IPS-20b (cell line): ENCODE data around the gene TNFRSF21.
"Not testable (repeated sequence)": the region's sequence is repeated elsewhere in the genome, so short reads cannot be mapped to it uniquely, and the experiment has no call there.

Experiments
- H3K27ac ChIP-seq: one replicate; pipeline ENCODE4 v1.5.1; 2013; ENCODE audit warnings: low read length
- H3K27me3 ChIP-seq: 2 replicates; pipeline ENCODE4 v1.6.1; 2013; ENCODE audit warnings: mild to moderate bottlenecking, low read length, inconsistent platforms; ENCODE audit not compliant: insufficient read depth
- H3K36me3 ChIP-seq: 2 replicates; pipeline ENCODE4 v1.6.1; 2013; ENCODE audit warnings: low read depth, mild to moderate bottlenecking, inconsistent platforms, low read length, moderate library complexity; ENCODE audit not compliant: insufficient read depth
- H3K4me1 ChIP-seq: 2 replicates; pipeline ENCODE4 v1.6.1; 2013; ENCODE audit warnings: mild to moderate bottlenecking, control low read depth, inconsistent platforms, low read length, moderate library complexity; ENCODE audit not compliant: insufficient read depth
- H3K4me3 ChIP-seq: 2 replicates; pipeline ENCODE4 v1.5.1; 2013; ENCODE audit warnings: mild to moderate bottlenecking, low read length, inconsistent platforms
- H3K9ac ChIP-seq: 2 replicates; pipeline ENCODE4 v1.6.1; 2013; ENCODE audit warnings: low read depth, mild to moderate bottlenecking, inconsistent platforms, low read length, moderate library complexity
- H3K9me3 ChIP-seq: 2 replicates; pipeline ENCODE4 v1.6.1; 2013; ENCODE audit warnings: mild to moderate bottlenecking, low read depth, low read length, inconsistent platforms; ENCODE audit not compliant: insufficient read depth

Gene TNFRSF21

GRCh38 chr6:47231151-47231550, 78.6 kb downstream of the TNFRSF21 start:
- H3K4me3 ChIP-seq = no peak overlapping the region
- no peaks in the 10 kb centered on the region for H3K27me3 ChIP-seq
- no peaks in the 10 kb centered on the region for H3K9me3 ChIP-seq
- peaks cover 14% of the 10 kb centered on the region; the same call in 1 of the 2 replicates for H3K4me1 ChIP-seq
- peaks cover 42% of the 10 kb centered on the region for H3K36me3 ChIP-seq
- H3K9ac ChIP-seq = no peak overlapping the region
- no peak overlapping the region for H3K27ac ChIP-seq

DNA sequence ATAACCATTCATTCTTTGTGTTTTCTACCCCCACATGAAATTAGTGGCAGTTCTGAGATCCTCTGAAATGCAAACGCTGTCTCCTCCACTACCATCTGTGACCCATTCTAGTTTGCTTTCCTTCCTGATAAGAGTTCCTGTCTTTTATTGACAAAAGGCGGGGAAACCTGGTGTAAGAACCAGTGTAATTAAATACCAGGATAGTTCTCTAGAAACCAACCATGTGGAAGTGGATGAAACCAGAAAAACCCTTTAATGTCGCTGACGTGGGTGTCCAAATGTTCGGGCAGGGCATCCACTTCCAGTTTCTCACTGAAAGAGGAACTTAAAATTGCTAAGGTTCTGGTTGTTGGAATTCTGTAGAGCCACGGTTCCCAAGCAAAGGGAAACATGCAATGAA, 79.1 kb downstream of the TNFRSF21 start:
- peaks cover 42% of the 10 kb centered on the region for H3K36me3 ChIP-seq
- no peak overlapping the region for H3K4me3 ChIP-seq
- no peak overlapping the region for H3K9ac ChIP-seq
- H3K27ac ChIP-seq = no peak overlapping the region
- H3K9me3 ChIP-seq = no peaks in the 10 kb centered on the region
- H3K4me1 ChIP-seq = peaks cover 14% of the 10 kb centered on the region; the same call in 1 of the 2 replicates
- H3K27me3 ChIP-seq = no peaks in the 10 kb centered on the region

GRCh38 chr6:47229255-47229654, 80.5 kb downstream of the TNFRSF21 start:
- Histone ChIP-seq H3K9me3 (no peaks in the 10 kb centered on the region), H3K4me3 (no peak overlapping the region), H3K27ac (no peak overlapping the region), H3K36me3 (peaks cover 36% of the 10 kb centered on the region), H3K9ac (no peak overlapping the region), H3K4me1 (peaks cover 14% of the 10 kb centered on the region; the same call in 1 of the 2 replicates), H3K27me3 (no peaks in the 10 kb centered on the region)

DNA sequence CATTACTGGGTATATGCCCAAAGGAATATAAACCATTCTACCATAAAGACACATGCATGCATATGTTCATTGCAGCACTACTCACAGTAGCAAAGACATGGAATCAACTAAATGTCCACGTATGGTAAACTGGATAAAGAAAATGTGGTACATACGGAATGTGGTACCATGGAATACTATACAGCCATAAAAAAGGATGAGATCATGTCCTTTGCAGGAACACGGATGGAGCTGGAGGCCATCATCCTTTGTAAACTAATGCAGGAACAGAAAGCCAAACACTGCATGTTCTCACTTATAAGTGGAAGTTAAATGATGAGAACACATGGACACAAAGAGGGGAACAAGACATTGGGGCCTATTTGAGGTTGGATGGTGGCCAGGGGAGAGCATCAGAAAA, 81.6 kb downstream of the TNFRSF21 start:
- H3K27me3 ChIP-seq, H3K4me3 ChIP-seq, H3K27ac ChIP-seq, H3K9me3 ChIP-seq, H3K9ac ChIP-seq: not testable (repeated sequence)
- Histone ChIP-seq H3K36me3 (peaks cover 26% of the 10 kb centered on the region), H3K4me1 (peaks cover 14% of the 10 kb centered on the region; the same call in 1 of the 2 replicates)

- H3K27me3 ChIP-seq, H3K9me3 ChIP-seq, H3K27ac ChIP-seq, H3K4me3 ChIP-seq, H3K9ac ChIP-seq, H3K36me3 ChIP-seq, H3K4me1 ChIP-seq: not testable (repeated sequence)
These were observed 86.5 kb downstream of the TNFRSF21 start for GRCh38 chr6:47223251-47223650.

GRCh38 chr6:47221565-47221964, 88.1 kb downstream of the TNFRSF21 start:
- peak overlapping the region; percentile 22; the same call in 1 of the 2 replicates for H3K9ac ChIP-seq
- no peaks in the 10 kb centered on the region for H3K36me3 ChIP-seq
- H3K9me3 ChIP-seq = no peaks in the 10 kb centered on the region
- no peaks in the 10 kb centered on the region for H3K27me3 ChIP-seq
- H3K4me3 ChIP-seq = peak overlapping the region; percentile 10; the same call in 1 of the 2 replicates
- H3K4me1 ChIP-seq = peaks cover 4% of the 10 kb centered on the region; the same call in 1 of the 2 replicates
- H3K27ac ChIP-seq = no peak overlapping the region

DNA sequence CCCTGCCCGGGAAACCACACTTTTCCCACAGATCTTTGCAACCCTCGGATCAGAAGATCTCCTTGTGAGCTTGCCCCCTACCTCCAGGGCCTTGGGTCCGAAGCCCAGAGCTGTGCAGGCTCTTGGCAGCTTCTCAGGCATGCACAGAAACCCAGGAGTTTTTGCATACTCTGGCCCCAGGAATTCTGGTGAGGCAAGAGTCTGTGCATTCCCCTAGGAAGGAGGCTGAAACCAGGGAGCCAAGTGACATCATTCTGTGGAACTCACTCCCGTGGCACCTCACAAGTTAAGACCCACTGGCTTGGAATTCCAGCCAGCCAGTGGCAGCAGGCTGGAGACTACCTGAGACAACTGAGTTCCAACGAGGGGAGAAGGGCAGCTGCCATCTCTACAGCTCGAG, 100.1 kb downstream of the TNFRSF21 start:
- Histone ChIP-seq H3K9ac (no peak overlapping the region), H3K4me1 (no peaks in the 10 kb centered on the region), H3K4me3 (no peak overlapping the region), H3K9me3 (no peaks in the 10 kb centered on the region), H3K27me3 (no peaks in the 10 kb centered on the region), H3K36me3 (no peaks in the 10 kb centered on the region), H3K27ac (no peak overlapping the region)

DNA sequence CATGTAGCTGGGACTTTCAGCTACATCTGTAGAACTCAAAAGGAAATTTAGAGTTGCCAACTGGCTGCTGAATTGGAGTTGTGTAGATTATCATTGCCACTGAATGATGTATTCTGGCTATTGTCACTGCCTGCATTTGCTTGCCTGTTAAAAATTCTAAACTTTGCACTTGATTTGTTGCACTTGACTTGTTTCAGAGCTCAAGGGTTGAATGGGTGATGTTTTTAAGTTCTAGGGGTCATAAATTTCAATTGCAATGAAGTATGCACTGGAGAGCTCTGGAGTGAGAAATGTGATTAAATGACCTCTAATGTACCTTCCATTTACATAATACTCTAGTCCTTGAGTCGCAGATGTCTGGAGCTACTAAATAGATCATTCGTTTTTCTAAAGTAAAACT, 102.4 kb downstream of the TNFRSF21 start:
- no peak overlapping the region for H3K9ac ChIP-seq
- H3K4me1 ChIP-seq = no peaks in the 10 kb centered on the region
- H3K9me3 ChIP-seq = no peaks in the 10 kb centered on the region
- no peaks in the 10 kb centered on the region for H3K36me3 ChIP-seq
- no peak overlapping the region for H3K27ac ChIP-seq
- H3K4me3 ChIP-seq = no peak overlapping the region
- H3K27me3 ChIP-seq = no peaks in the 10 kb centered on the region

- Histone ChIP-seq H3K9me3 (no peaks in the 10 kb centered on the region), H3K27ac (no peak overlapping the region), H3K36me3 (no peaks in the 10 kb centered on the region), H3K9ac (no peak overlapping the region), H3K27me3 (no peaks in the 10 kb centered on the region), H3K4me3 (no peak overlapping the region), H3K4me1 (no peaks in the 10 kb centered on the region)
These were observed 103.1 kb downstream of the TNFRSF21 start for GRCh38 chr6:47206626-47207025.

DNA sequence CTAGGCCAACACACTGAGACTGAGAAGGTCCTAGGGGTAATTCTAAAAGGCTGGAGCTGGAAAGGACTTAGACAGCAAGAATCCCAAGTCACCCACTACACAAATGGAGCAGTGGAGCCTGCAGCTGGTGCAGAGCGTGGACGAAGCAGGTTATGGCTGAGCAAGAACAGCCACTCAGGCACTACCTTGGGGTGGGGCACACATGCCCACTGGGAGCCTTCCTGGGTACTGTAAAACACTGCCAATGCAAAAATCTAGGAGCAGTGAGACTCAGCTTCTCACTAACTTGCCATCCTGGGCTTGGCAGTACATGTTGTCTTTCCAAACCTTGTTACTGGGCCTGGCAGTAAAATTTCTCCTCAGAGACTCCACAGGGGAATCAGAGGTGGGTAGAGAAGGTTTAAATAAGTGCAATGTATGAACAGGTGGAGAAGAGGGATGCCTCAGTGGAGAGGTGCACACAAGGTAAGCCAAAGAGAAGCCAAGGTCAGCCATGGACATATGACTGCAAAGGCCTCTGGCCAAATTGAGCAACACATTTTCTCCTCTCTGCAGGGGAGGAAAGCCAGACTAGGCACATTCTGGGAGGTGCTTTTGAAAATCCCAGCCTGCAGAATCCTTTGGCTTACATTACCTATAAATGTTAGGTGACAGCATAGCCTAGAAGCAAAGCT, 105.6 kb downstream of the TNFRSF21 start:
- Histone ChIP-seq H3K27me3 (no peaks in the 10 kb centered on the region), H3K27ac (no peak overlapping the region), H3K4me1 (no peaks in the 10 kb centered on the region), H3K9me3 (no peaks in the 10 kb centered on the region), H3K9ac (no peak overlapping the region), H3K4me3 (no peak overlapping the region), H3K36me3 (no peaks in the 10 kb centered on the region)

DNA sequence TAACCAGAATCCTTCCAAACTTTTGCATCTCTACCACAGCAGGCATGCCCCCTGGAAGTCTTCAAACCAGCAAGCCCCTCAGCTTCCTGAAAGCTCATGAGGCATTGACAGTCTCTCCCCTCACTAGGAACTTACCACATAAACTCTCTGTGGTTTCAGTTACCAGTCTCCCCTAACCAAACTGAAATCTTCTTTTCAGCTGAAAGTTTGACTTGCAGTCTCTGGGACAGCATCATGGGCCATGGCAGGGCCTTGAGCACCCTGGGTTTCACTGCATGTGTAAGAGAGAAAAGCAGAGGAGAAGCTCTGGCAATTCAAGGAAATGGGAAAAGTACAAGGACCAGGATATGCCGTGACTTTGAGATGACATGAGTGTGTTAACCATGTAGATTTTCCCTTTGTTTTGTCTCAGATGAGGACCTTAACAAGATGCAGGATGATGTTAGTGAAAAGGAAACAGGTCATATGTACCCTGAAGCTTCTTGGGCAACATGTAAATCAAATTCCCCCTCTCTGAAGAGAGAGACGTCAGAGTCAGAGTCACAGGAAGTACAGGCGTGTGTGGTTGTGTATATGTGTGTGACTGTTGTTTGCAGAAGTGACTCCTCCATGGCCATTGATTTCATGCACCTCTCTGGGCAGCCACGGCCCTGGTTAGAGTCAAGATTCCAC, 106.3 kb downstream of the TNFRSF21 start:
- Histone ChIP-seq H3K27me3 (no peaks in the 10 kb centered on the region), H3K36me3 (no peaks in the 10 kb centered on the region), H3K9me3 (no peaks in the 10 kb centered on the region), H3K9ac (no peak overlapping the region), H3K4me3 (no peak overlapping the region), H3K27ac (no peak overlapping the region), H3K4me1 (no peaks in the 10 kb centered on the region)

DNA sequence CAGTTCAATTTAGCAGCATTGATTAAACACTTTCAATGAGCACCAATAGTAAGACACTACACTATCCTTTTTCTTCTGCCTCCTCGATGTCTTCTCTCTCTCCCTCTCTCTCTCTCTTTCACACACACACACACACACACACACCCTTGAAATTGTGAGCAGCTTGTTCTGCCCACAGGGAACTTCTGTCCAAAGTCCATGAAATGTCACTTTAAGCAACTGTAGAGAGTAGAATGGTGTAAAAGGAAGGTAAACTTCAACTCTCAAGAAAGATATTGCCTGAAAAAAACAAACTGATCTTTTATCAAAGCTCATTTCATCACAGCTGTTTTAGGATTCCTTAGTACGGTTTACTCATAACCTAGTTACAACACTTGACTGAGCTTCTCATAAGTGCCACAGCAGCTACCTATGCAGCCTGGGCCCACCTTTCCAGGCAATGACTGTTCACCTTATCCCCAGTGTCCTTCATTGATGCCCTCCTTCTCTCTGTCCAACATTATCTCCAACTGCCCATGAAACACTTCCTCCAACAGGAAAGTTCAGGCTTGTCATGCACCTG, 107.0 kb downstream of the TNFRSF21 start:
- H3K4me1 ChIP-seq = no peaks in the 10 kb centered on the region
- no peak overlapping the region for H3K27ac ChIP-seq
- no peaks in the 10 kb centered on the region for H3K27me3 ChIP-seq
- no peak overlapping the region for H3K4me3 ChIP-seq
- no peaks in the 10 kb centered on the region for H3K36me3 ChIP-seq
- H3K9ac ChIP-seq = no peak overlapping the region
- H3K9me3 ChIP-seq = no peaks in the 10 kb centered on the region
